DND-41 (cell line): Measurements from ENCODE around the gene AVL9.

Experiments used
- EZH2 ChIP-seq: IDR thresholded peaks from 3 replicates; pipeline ENCODE4 v1.6.1; 2012; ENCODE audit warnings: borderline replicate concordance, low read depth, mild to moderate bottlenecking, moderate library complexity, low read length, inconsistent platforms; ENCODE audit not compliant: severe bottlenecking
- TF ChIP-seq, protein P1 (sequence below): IDR thresholded peaks from 2 replicates; pipeline ENCODE4 v1.5.1; 2012; ENCODE audit warnings: borderline replicate concordance, low read length, moderate library complexity, mild to moderate bottlenecking; ENCODE audit not compliant: poor library complexity, severe bottlenecking; ENCODE audit errors: extremely low read depth

DNA sequence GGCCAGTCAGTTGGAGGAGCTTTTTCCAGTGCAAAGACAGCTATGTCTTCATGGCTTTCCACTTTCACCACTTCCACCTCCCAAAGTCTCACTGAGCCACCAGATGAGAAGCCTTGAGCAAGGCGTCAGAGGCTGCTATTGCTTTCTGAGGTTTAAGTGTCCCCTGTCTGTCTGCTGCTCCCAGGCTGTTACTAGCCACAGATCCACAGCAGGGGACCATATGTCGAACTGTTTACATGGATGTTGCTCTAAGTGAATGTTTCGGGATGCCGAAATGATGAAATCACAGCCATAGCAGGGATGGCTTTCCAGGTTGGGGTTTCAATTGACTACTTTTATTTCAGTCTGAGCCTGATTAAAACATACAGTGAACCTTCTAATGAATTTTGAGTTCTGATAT is 88.5 kb downstream of the AVL9 start:
- TF ChIP-seq, protein P1, sequence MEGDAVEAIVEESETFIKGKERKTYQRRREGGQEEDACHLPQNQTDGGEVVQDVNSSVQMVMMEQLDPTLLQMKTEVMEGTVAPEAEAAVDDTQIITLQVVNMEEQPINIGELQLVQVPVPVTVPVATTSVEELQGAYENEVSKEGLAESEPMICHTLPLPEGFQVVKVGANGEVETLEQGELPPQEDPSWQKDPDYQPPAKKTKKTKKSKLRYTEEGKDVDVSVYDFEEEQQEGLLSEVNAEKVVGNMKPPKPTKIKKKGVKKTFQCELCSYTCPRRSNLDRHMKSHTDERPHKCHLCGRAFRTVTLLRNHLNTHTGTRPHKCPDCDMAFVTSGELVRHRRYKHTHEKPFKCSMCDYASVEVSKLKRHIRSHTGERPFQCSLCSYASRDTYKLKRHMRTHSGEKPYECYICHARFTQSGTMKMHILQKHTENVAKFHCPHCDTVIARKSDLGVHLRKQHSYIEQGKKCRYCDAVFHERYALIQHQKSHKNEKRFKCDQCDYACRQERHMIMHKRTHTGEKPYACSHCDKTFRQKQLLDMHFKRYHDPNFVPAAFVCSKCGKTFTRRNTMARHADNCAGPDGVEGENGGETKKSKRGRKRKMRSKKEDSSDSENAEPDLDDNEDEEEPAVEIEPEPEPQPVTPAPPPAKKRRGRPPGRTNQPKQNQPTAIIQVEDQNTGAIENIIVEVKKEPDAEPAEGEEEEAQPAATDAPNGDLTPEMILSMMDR = no peak
- TF ChIP-seq EZH2 = no peak
